Liver (tissue), 9 donors: ENCODE measurements around the gene LRMDA. TPM values are rescaled to one million over a fixed set of nuclear protein-coding genes. Genes with fewer than 3 reads are reported as not detected.

Experiments used
- DNase-seq: peaks from one replicate; pipeline ENCODE4 v3.0.0-alpha.2; 2017; ENCODE audit warnings: low spot score
- H3K27ac ChIP-seq, 2 donors: one replicate each; pipeline ENCODE4 v1.7.0; 2013; ENCODE audit warnings: inconsistent platforms in 2 of 2, low read length in 2 of 2, control low read depth in 1 of 2, low read depth in 1 of 2, mild to moderate bottlenecking in 1 of 2
- H3K27me3 ChIP-seq, 4 donors: one replicate each; pipeline versions ENCODE4 v1.6.1 to v1.7.0; 2013; ENCODE audit warnings: low read length in 3 of 4, inconsistent platforms in 1 of 4, mild to moderate bottlenecking in 1 of 4, moderate library complexity in 1 of 4; ENCODE audit not compliant: control insufficient read depth in 4 of 4, insufficient read depth in 4 of 4
- H3K36me3 ChIP-seq, 4 donors: one replicate each; pipeline versions ENCODE4 v1.6.1 to v1.7.0; 2013; ENCODE audit warnings: low read length in 3 of 4, mild to moderate bottlenecking in 3 of 4, low read depth in 1 of 4, moderate library complexity in 1 of 4; ENCODE audit not compliant: control insufficient read depth in 4 of 4, insufficient read depth in 3 of 4
- H3K4me1 ChIP-seq, 4 donors: one replicate each; pipeline versions ENCODE4 v1.6.1 to v1.7.0; 2013; ENCODE audit warnings: low read length in 3 of 4, mild to moderate bottlenecking in 3 of 4, moderate library complexity in 1 of 4; ENCODE audit not compliant: control insufficient read depth in 4 of 4, insufficient read depth in 4 of 4
- H3K4me3 ChIP-seq, 3 donors: one replicate each; pipeline versions ENCODE4 v1.6.1 to v1.7.0; 2013; ENCODE audit warnings: low read length in 3 of 3, control low read depth in 1 of 3, low read depth in 1 of 3, mild to moderate bottlenecking in 1 of 3
- H3K9ac ChIP-seq, 2 donors: one replicate each; pipeline ENCODE4 v1.7.0; 2013; ENCODE audit warnings: low read length in 2 of 2, mild to moderate bottlenecking in 2 of 2, moderate library complexity in 2 of 2, control low read depth in 1 of 2, low read depth in 1 of 2
- H3K9me3 ChIP-seq, 4 donors: one replicate each; pipeline versions ENCODE4 v1.6.1 to v1.7.0; 2013; ENCODE audit warnings: low read length in 3 of 4; ENCODE audit not compliant: control insufficient read depth in 4 of 4
- ATF3 ChIP-seq: IDR thresholded peaks from 2 replicates; pipeline ENCODE4 v1.6.1; 2016; ENCODE audit warnings: antibody characterized with exemption
- CTCF ChIP-seq: fragments of 150-350 bp; IDR thresholded peaks from 2 replicates; pipeline ENCODE4 v1.5.1; 2017; ENCODE audit warnings: improper control_type of control experiment, low read depth, low read length; ENCODE audit not compliant: missing input control
- EGR1 ChIP-seq, 2 donors: IDR thresholded peaks; 2 replicates each; pipeline ENCODE4 v1.6.1; 2016 to 2018; ENCODE audit warnings: antibody characterized with exemption in 2 of 2, low read depth in 2 of 2
- FOXA1 ChIP-seq: IDR thresholded peaks from 2 replicates; pipeline ENCODE4 v1.6.1; 2016; ENCODE audit warnings: antibody characterized with exemption
- FOXA2 ChIP-seq: IDR thresholded peaks from 2 replicates; pipeline ENCODE4 v1.6.1; 2016; ENCODE audit warnings: antibody characterized with exemption
- GABPA ChIP-seq, 2 donors: IDR thresholded peaks in 1 of 2; conservative IDR thresholded peaks in 1 of 2; 2 replicates each; pipeline ENCODE4 v1.6.1; 2016; ENCODE audit warnings: antibody characterized with exemption in 2 of 2, mild to moderate bottlenecking in 1 of 2, moderate library complexity in 1 of 2
- HNF4A ChIP-seq, 2 donors: conservative IDR thresholded peaks; 2 replicates each; pipeline ENCODE4 v1.6.1; 2016; ENCODE audit warnings: antibody characterized with exemption in 2 of 2, mild to moderate bottlenecking in 2 of 2
- HNF4G ChIP-seq: IDR thresholded peaks from 2 replicates; pipeline ENCODE4 v1.6.1; 2016; ENCODE audit warnings: antibody characterized with exemption
- JUND ChIP-seq, 2 donors: IDR thresholded peaks; 2 replicates each; pipeline ENCODE4 v1.6.1; 2016; ENCODE audit warnings: antibody characterized with exemption in 2 of 2
- MAX ChIP-seq: IDR thresholded peaks from 2 replicates; pipeline ENCODE4 v1.6.1; 2016; ENCODE audit warnings: antibody characterized with exemption
- NR2F2 ChIP-seq: IDR thresholded peaks from 2 replicates; pipeline ENCODE4 v1.6.1; 2016; ENCODE audit warnings: antibody characterized with exemption
- RAD21 ChIP-seq, 2 donors: IDR thresholded peaks; 2 replicates each; pipeline ENCODE4 v1.6.1; 2016; ENCODE audit warnings: antibody characterized with exemption in 2 of 2, mild to moderate bottlenecking in 2 of 2
- REST ChIP-seq: IDR thresholded peaks from 2 replicates; pipeline ENCODE4 v1.6.1; 2016; ENCODE audit warnings: antibody characterized with exemption, mild to moderate bottlenecking
- RXRA ChIP-seq, 2 donors: IDR thresholded peaks; 2 replicates each; pipeline ENCODE4 v1.6.1; 2017 to 2018; ENCODE audit warnings: antibody characterized with exemption in 2 of 2, mild to moderate bottlenecking in 1 of 2
- SP1 ChIP-seq: IDR thresholded peaks from 2 replicates; pipeline ENCODE4 v1.6.1; 2018; ENCODE audit warnings: antibody characterized with exemption, mild to moderate bottlenecking
- TAF1 ChIP-seq: conservative IDR thresholded peaks from 2 replicates; pipeline ENCODE4 v1.6.1; 2016; ENCODE audit warnings: antibody characterized with exemption, mild to moderate bottlenecking
- YY1 ChIP-seq: IDR thresholded peaks from 2 replicates; pipeline ENCODE4 v1.6.1; 2016; ENCODE audit warnings: antibody characterized with exemption, mild to moderate bottlenecking
- ZBTB33 ChIP-seq: IDR thresholded peaks from 2 replicates; pipeline ENCODE4 v1.6.1; 2016; ENCODE audit warnings: antibody characterized with exemption
- WGBS: extraction: QIAGEN DNeasy Blood & Tissue Kit; methylation state at CpG from one replicate; pipeline ENCODE4 v1.1.7; 2013; 5-methylcytosine and 5-hydroxymethylcytosine counted together
- polyA plus RNA-seq, 2 donors: library from polyadenylated mRNA; stranded (reverse) in 1 of 2; unstranded in 1 of 2; fragments of 200-250 nt in 1 of 2; fragments of >200 nt in 1 of 2; fragmentation: Nextera tagmentation in 1 of 2; extraction: Ambion mirVana in 1 of 2; gene quantifications; one replicate each; pipeline versions ENCODE4 v1.2.1 to v1.2.3, GENCODE V29; 2013 to 2015
- total RNA-seq, 2 donors: library from RNA; depleted of rRNA; stranded (reverse); fragments of >200 nt; gene quantifications; one replicate each; pipeline ENCODE4 v1.2.3, GENCODE V29; 2014
- donor health status: healthy.
- donor health status: healthy.
- donor health status: healthy.
- donor health status: healthy.
- donor health status: healthy.

The LRMDA gene
- total and polyA plus RNA-seq, 4 donors: 7.9 to 15.8 (median 11.3) TPM

- Histone ChIP-seq H3K27me3 (no peaks in the 10 kb centered on the region), H3K9me3 (no peaks in the 10 kb centered on the region), H3K4me1 (peaks cover 0 to 6% (median 0%) of the 10 kb centered on the region in 4 donors), H3K27ac (no peak overlapping the region), H3K36me3 (no peaks in the 10 kb centered on the region), H3K4me3 (no peak overlapping the region), H3K9ac (no peak overlapping the region)
- WGBS: 89% methylated on average over 8 of the region's 8 CpGs
- no peak for TF ChIP-seq RAD21 (IDR thresholded peaks at IDR 0.05)
- no peak for TF ChIP-seq EGR1 (IDR thresholded peaks at IDR 0.05; ENCODE audit: low read depth in 2 of 2)
- no peak for TF ChIP-seq JUND (IDR thresholded peaks at IDR 0.05)
- TF ChIP-seq RXRA (IDR thresholded peaks at IDR 0.05): no peak
- TF ChIP-seq HNF4A (conservative IDR thresholded peaks at IDR 0.05): no peak
- no peak for TF ChIP-seq NR2F2
- TF ChIP-seq HNF4G: no peak
- TF ChIP-seq MAX: no peak
- TF ChIP-seq ZBTB33: no peak
- no peak for DNase-seq
These were observed 106.7 kb downstream of the LRMDA start for GRCh38 chr10:75538144-75538543.

GRCh38 chr10:75538765-75539164, 107.3 kb downstream of the LRMDA start:
- Histone ChIP-seq H3K4me3 (no peak overlapping the region), H3K36me3 (no peaks in the 10 kb centered on the region), H3K27ac (no peak overlapping the region), H3K4me1 (peaks cover 0 to 6% (median under 1%) of the 10 kb centered on the region in 4 donors), H3K27me3 (no peaks in the 10 kb centered on the region), H3K9ac (no peak overlapping the region), H3K9me3 (no peaks in the 10 kb centered on the region)
- TF ChIP-seq RXRA (IDR thresholded peaks at IDR 0.05) (no peak), EGR1 (IDR thresholded peaks at IDR 0.05; ENCODE audit: low read depth in 2 of 2) (no peak), SP1 (no peak), GABPA (IDR thresholded peaks at IDR 0.05 in 1 of 2, conservative IDR thresholded peaks at IDR 0.05 in 1 of 2) (no peak), FOXA2 (no peak), ZBTB33 (no peak), HNF4G (no peak), RAD21 (IDR thresholded peaks at IDR 0.05) (no peak), CTCF (no peak), TAF1 (no peak), JUND (IDR thresholded peaks at IDR 0.05) (no peak), REST (no peak), NR2F2 (no peak), ATF3 (no peak), MAX (no peak), HNF4A (conservative IDR thresholded peaks at IDR 0.05) (no peak), YY1 (no peak), FOXA1 (no peak)
- no peak for DNase-seq
- 90% methylated on average over 1 of the region's 1 CpG for WGBS
